NCI-H510A (cell line): ENCODE data around the gene GPR39.

ENCODE experiments used
- DNase-seq: peaks from one replicate; lab custom pipeline; 2025; lab: John Stamatoyannopoulos, UW

The GPR39 gene

GRCh38 chr2:132671151-132671835 lies 254.7 kb downstream of the GPR39 start:
- DNase-seq = no peak

GRCh38 chr2:132676999-132677398 lies 260.4 kb downstream of the GPR39 start:
- no peak for DNase-seq

- DNase-seq = no peak
These were observed 261.1 kb downstream of the GPR39 start for GRCh38 chr2:132677661-132678060.

- no peak for DNase-seq
These were observed 261.9 kb downstream of the GPR39 start for GRCh38 chr2:132678483-132678882.

GRCh38 chr2:132680544-132680943 lies 263.9 kb downstream of the GPR39 start:
- no peak for DNase-seq

GRCh38 chr2:132681766-132682165 lies 265.2 kb downstream of the GPR39 start:
- DNase-seq = no peak

- no peak for DNase-seq
These were observed 274.2 kb downstream of the GPR39 start for GRCh38 chr2:132690664-132691303.

- DNase-seq = no peak
These were observed 275.0 kb downstream of the GPR39 start for GRCh38 chr2:132691556-132691955.

- no peak for DNase-seq
These were observed 276.2 kb downstream of the GPR39 start for GRCh38 chr2:132692816-132693215.
